Stimulated activated CD8-positive, alpha-beta memory T cell treated with anti-CD3 and anti-CD28 coated beads, Interleukin-2, amount 100 ng/mL, for 48 hours (primary cell): ENCODE results near the gene TAOK3.
A peak's percentile ranks its signal among the peaks of the same experiment; 100 is the strongest.
"Not testable (repeated sequence)": the region's sequence is repeated elsewhere in the genome, so short reads cannot be mapped to it uniquely, and the experiment has no call there.

Source experiments
- DNase-seq, 2 donors: peaks; one replicate each; pipeline ENCODE4 v3.0.0-alpha.2; 2020; ENCODE audit warnings: low read depth in 2 of 2

The TAOK3 gene

DNA sequence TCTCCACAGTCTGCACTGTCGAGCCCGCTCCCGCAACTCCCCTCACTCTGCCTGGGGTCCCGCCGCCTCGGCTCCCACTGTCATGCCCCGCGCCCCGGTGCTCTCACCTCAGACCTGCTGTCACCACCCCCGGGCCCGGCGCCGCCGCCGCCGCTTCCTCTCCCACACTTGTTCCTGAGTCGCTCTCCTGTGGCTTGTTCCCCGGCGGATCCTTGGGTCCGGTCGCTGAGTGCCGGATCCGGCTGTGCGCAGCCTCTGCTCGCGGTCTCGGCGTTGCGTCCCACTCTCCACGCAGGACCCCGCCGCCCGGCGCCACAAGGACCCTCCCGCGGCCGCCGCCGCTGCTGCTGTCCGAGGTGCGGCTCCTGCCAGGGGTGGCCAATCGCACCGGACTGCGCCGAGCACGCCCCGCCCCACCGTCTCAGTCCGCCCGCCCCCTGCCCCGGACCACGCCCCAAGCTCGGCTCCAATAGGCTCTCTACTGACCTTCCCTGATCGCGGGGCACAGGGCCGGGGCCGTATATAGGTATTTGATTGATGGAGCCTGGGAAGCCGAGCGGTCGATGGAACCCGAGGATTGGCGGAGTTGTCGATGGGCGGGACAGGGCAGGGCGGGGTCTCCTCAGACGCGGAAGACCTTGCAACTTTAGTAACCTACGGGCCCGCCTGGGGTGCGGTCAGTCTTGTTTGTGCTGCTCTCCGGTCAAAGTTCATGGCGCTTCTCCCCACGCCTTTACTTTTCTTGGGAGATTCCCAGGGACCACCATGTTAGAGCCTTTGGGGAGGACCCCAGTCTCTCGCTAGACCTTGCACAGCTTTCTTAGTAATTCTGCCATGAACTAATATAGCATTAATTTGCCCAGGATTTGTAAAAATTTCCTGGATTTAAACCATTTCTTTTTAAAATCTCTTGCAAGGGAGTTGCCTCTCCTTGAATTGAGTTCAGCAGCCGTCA lies at the start of gene TAOK3:
Gene TAOK3, minus strand, starts transcription at position 367 of the 955 bp plus-strand sequence. CDS start 117,340 bp downstream, outside the sequence.
- DNase-seq = peak; percentile 93 to 95

DNA sequence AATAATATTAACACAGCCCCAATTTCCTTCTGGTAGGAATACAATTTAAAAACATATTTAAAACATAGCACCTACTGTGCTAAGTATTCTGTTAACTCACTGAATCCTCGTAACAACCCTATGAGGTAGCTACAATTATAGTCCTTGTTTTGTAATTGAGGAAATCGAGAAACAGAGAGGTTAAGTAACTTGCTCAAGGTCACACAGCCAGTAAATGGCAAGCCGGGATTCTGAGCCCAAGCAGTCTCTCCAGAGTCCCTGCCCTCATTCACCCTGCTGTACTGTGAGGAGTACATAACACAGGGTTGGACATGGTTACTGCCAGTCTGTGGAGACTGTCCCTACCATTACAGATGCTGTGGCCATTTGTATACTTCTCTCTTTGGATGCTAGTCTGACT lies 48.0 kb upstream of the TAOK3 start:
- no peak for DNase-seq

DNA sequence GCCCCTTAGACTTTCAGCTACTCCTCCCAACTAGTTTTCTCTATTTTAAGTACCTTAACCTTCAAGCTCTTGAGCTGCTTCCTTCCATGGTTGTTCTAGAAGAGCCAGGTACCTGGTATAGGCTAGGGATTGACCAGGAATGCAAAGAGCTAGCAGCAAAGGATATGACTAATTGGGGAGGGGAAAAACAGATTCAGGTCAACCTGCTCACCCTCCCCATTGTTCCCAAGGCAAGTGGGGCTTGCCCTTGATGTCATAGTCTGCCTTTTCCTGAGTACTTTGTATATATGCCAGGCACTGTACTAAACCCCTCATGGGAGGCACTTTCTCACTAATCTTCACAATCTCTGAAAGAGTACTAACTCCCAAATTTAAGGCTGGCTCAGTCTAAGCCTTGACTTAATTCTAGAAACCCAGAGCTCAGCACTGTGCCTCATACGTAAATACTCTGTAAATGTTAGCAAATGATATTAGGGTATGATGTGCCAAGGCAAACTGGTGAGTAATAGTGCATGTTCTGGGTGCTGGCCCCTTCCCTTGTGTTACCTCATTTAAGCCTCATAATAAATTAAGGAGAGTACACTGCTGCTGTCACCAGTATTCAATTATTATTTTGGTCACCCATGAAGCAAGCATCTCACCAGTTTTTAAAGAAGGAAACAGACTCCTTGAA lies 45.8 kb upstream of the TAOK3 start:
- no peak for DNase-seq

DNA sequence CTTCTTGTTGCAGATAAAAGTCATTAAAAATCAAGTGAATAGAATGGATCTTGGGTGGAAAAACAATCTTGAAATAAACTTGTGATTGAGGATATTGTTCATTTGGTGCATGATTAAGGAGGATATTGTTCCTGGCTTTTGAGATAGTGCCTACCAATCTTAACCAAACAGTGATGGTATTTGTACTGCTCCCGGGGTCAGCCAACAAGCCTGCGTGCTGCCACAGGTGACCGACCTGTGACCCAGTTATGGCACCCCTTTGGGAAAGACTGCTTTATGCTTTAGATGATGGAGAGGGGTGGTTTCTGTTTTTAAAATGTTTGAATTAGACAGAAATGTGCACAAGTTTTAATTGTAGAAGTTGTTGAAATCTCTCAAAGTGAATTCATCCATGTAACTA lies 45.2 kb upstream of the TAOK3 start:
- DNase-seq = no peak

DNA sequence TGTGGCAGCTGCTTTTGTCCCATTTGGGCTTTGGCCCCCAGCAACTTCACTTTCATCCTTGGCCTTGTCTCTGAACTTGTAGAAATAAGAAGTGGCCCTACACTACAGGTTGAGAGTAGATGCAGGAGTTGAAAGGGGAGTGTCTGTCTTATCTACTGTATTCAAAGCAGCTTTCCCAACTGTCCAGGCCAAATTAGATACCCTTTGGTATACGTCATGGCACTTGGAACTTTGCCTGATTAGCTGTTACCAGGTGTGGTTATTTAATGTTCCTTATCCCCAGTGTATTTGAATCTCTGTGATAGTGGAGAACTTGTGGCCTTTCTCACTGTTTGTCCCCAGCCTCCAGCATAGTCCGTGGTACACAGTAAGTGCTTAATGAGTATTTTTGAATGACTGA lies 37.1 kb upstream of the TAOK3 start:
- no peak for DNase-seq

DNA sequence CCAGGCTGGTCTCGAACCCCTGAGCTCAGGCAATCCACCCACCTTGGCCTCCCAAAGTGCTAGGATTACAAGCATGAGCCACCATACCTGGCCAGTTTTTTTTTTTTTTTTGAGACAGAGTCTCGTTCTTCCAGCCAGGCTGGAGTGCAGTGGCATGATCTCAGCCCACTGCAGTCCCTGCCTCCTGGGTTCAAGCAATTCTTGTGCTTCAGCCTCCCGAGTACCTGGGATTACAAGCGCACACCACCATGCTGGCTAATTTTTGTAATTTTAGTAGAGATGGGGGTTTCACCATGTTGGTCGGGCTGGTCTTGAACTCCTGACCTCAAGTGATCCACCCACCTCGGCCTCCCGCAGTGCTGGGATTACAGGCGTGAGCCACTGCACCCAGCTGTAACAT lies 35.5 kb upstream of the TAOK3 start:
- not testable (repeated sequence) for DNase-seq

DNA sequence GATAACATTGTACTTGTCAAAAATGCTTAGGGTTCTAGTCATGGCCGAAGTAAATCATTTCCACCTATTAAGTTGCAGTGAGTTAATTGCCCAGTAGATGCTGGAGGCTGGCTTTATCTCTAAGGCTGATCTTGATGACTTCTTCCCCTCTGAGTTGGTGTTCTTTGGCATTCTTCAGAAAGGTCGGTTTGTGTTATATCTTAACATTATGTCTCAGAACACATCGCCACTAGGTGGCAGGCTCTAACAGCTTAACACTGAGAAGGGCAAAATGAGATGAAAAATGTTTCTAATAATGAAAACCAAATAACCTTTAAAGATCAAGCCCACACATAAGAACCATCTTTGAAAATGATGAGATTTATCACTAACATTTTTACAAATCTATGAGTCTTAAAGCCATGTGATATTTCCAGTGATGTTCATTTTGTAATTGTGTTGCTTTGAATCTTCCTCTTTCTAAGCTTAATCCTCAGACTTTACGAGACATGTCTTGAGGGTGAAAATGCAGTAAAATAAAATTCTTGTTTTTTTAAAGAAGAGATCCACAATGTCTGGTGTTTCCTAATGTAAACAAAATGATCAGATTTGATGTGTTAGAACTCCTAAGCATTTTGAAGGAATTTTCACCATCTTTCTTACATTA lies 32.3 kb upstream of the TAOK3 start:
- peak; percentile 30 to 41 for DNase-seq

DNA sequence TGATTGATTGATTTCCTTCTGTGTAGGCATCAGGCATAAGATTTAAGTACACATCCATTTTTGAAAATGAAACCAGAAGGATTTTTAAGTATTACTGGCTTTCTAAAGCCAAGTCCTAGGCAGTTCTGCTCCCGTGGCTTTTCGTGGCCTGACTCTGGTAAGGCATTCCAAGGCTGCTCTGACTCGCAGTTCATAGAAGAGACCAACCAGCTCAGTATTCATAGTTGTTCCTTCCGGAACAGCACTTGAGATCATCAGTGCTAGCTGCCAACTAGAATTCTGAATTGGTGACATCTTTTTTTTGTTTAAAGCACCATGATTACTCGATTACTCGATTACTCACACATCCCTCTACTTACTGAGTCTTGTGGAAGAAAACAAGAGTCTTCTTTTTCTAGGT lies 29.5 kb upstream of the TAOK3 start:
- no peak for DNase-seq

DNA sequence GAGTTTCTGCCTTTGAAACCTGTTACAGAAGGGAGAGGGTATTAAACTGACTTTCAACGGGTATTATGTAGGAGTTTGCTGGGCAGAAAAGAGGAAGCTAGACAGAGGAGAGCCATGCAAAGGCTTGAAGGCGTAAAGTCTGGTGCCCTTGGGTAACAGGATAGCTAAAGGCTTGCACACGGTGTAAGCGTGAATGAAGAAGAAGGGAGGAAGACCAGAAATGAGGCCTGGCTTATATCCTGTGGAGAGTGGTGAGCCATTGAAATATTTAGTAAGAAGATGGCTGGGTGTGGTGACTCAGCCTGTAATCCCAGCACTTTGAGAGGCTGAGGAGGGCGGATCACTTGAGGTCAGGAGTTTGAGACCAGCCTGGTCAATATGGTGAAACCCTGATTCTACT lies 26.2 kb upstream of the TAOK3 start:
- DNase-seq = no peak

DNA sequence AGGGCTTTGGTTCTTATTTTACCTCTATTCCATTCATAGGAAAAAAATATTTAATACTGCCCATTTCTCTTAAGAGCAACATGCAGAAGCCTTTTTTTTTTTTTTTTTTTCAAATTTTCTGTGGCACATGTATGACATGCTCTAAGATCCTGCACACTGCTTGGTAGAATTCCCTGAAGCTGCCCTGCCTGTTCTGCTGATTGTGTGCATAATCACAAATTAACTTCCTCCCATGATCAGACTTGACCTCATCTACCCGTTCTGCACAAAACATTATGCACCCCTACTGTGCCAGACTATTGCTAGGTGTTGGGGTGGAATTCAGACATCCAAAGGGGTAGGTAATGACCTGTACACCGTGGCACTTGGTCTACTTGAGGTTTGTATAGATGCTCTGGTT lies 25.8 kb upstream of the TAOK3 start:
- no peak for DNase-seq

DNA sequence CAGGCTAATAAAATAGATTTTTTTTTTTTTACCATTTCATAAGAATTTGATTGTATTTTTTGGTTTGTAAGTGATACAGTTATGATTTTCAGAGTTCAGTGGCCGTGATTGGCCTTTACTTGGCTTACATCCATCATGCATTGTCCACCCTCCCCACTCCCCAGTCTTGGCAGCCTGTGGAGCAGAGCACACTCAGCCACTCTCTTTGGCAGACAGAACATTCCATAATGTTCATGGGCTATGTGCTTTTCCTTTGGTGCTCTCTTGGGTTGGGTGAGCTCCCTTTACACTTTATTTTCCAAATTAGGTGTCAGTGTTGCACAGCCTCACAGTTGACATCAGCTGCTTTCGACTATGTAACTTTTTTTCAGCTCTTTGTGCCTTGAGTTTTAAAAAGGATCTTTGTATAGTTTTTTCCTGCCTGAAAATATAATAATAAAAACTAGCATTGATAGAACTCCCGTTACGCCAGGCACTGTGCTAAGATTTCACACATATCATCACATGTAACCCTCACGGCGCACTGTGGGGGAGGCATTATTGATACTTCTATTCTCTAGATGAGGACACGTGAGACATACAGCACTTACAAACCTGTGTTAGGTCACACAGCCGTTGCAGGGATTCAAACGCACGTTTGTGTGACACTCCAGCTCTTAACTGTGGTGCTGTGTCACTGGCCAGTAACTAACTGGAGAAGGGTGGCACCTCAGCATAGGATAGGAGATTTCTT lies 25.2 kb upstream of the TAOK3 start:
- DNase-seq = no peak

DNA sequence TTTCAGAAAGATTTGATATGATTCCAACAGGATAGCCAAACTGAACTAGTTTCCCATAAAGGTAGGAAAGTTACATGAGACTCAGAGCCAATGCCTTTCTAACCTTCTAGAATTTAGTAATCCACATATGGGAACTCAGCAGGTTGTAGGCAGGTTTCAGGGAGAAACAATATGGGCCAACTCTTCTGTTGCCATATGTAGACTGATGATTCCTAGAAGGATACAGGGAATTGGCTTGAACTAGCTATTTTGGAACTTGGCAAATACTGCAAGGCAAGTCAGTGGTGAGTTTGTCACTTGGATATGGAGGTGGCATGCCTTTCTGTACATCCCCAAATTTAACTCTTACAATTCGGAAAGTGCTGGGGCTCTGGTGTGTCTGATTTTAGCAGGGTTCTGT lies 19.1 kb upstream of the TAOK3 start:
- no peak for DNase-seq

DNA sequence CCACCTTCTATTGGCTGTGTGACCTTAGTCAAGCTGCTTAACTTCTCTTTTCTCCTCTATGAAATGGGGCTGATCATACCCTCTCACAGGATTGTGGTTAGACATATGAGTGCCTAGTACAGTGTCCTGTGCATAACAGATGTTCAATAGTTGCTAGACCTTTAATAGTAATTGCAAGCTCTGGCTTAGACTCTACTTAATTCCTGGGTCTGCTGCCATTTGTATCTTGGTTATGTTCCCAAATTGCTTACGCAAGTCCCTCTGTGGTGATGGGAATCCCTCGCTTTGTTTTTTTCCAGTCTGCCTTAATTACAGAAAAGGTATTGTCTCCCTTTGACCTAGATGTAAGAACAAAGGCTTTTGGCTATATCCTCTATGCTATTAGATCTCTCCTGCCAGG lies 18.7 kb upstream of the TAOK3 start:
- DNase-seq = no peak

DNA sequence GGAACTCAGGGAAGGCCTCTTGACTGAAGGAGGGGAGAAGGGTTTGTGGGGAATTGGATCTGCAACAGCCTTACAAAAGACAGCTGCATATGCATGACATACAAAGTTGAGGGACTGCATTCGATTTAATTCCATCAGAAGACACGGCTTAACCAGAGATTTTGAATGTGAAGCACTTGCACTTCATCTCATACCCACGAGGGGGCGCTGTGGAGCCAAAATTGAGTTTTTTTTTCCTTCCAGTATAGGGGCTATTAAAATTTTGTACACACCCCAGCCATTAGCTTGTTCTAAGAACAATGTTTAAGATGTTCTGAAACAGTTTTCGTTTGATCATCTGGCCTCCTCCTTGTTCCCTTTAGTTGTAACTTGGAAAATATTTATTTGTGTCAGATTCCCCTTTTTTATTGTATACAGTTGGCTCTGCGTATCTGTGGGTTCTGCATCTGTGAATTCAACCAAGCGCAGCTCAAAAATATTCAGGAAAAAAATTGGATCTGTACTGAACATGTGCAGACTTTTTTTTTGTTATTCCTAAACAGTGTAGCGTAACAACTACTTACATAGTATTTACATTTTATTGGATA lies 5.3 kb upstream of the TAOK3 start:
- peak; percentile 42 to 65 for DNase-seq

DNA sequence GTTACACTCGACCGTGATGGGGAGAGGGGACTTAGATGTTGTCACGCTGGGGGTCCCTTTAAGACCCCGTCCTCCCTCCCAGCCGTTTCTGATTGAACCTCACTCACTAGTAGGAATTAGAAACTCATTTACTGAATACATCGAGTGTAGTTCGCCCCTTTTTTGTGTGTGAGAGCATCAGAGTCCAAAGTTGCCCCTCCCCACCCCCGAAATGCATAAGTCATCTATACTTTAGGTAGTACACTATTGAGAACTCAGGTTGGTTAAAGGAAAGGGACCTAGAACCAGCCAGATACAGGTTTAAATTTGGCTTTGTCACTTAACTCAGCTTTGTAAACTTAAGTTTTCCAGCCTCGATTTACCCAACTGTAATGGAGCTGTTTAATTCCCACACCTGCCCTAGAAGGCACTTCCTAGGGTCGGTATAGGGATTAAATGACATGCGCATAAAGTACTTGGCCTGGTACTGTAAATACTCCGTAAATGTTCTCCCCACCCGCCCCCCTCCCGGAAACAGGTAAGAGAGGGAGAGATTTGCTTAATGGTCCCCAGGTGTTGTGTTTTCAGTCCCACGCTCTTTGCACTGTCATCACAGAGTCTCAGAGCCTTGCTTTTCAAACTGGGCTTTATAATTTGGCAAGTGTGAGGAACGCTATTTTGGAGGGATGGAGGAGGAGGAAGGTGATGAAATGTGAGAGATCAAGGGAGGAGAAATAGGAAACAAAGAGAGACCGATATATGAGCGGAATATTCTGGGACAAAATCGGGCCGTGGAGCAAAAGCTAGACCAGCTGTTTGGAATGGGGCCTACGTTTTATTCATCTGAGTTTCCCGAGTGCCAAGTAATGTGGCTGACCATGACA lies 4.5 kb upstream of the TAOK3 start:
- DNase-seq = no peak

DNA sequence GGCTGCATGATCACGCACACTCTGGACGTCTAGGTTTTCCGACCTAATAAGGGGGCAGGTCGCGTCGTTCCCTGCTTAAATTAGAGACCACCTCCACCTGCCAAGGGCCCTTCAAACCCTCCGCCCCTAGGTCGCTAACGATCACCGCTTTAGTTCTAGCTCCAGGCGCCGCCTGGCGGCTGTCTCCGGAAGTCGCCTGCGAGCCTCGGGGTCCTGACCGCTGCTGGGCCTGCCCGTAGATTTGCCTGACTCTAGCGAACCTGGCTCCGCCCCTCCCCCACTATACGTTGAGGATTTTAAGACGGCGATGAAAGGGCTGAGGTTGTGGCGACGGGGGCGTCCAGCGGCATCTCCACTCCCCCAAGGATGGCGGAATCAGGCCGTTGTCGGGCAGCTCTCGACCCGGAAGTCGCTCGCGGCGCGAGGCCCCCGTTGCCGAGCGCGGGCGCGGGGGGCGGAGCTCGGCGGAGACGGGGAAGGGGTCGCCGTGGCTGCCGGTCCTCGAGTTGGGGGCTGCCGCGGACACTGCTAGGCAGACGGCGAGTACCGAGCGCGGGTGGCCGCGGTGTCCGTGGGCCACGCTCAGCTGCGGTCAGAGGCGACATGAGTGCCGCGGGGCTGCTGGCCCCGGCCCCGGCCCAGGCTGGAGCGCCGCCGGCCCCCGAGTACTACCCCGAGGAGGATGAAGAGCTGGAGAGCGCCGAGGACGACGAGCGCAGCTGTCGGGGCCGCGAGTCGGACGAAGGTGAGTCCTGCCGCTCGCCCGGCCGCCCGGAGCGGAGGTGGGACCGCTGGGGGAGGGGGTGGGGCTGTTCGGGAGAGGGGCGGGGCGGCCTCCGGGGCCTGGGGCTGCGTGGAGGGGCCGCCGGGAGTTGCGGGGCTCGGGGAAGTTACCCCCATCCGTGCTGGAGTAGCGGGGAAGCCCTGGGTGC lies 3.6 kb upstream of the TAOK3 start, which contains the start of gene SUDS3:
Gene SUDS3, plus strand, starts transcription at position 467 of the 932 bp plus-strand sequence. Its CDS starts 137 bp downstream, at position 604.
- peak; percentile 87 to 92 for DNase-seq

DNA sequence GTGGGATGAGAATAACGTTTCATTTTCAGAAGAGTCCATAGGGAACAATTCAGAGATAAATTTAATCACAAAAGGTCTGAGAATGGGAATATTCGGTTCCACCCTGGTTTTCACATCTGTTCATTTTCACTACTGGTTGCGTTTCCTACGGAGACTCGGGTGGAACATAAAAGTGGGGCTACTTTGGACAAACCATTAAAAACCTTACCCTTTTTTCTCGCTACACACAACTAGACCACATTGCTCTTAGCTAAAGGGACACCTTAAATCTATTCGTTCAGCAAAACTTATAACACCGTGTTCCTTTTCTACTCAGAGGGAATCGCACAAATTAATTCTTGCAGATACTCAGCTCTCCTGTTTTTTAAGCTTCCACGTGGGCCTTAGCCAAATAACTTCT lies 2.6 kb upstream of the TAOK3 start:
- no peak for DNase-seq

DNA sequence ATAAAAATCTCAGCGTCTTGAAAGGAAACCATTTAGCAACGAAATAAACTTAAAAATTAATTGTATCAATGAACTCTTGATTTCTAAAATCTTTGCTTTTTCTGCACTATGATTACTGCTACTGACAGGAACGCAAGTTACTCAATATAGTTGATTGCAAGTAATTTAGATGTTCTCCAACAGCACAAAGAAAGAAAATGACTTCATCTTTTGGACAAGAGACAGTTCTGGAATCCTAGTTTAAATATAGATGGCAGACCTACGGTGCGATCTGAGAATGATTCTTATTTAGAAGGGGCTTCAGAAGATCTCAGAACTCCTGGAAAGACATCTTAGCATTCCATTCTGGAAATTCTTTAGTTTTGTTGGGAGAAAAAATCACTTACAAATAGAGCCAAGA lies 2.2 kb upstream of the TAOK3 start:
- no peak for DNase-seq

DNA sequence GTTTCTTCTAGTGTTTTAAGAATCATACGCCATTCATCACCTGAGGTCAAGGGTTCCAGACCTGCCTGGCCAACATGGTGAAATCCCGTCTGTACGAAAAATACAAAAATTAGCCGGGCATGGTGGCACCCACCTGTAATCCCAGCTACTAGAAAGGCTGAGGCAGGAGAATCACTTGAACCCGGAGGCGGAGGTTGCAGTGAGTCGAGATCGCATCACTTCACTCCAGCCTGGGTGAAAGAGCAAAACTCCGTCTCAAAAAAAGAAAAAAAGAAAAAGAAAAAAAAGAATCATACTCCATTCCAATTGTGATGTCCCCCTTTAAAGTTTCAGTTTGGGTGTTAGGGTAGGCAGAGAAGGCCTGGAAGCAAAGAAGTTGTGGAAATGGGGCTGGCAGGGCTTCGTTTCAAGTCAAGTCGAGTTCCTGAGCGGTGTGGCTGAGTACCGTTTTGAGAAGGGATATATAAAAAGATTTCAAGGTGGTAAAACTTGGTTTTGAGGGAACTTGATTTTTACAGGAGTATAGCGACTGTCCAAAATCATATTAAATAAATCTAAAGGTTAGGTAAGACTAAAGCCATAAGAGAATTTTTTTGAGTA lies 1.5 kb upstream of the TAOK3 start:
- DNase-seq = no peak
